ENCODE measurements around the gene SENP3. TPM values are rescaled to one million over a fixed set of nuclear protein-coding genes. Genes with fewer than 3 reads are reported as not detected.
A peak's percentile ranks its signal among the peaks of the same experiment; 100 is the strongest.

The SENP3 gene
- total RNA-seq, 1 experiment from 2014 or later: 63.7 TPM

DNA sequence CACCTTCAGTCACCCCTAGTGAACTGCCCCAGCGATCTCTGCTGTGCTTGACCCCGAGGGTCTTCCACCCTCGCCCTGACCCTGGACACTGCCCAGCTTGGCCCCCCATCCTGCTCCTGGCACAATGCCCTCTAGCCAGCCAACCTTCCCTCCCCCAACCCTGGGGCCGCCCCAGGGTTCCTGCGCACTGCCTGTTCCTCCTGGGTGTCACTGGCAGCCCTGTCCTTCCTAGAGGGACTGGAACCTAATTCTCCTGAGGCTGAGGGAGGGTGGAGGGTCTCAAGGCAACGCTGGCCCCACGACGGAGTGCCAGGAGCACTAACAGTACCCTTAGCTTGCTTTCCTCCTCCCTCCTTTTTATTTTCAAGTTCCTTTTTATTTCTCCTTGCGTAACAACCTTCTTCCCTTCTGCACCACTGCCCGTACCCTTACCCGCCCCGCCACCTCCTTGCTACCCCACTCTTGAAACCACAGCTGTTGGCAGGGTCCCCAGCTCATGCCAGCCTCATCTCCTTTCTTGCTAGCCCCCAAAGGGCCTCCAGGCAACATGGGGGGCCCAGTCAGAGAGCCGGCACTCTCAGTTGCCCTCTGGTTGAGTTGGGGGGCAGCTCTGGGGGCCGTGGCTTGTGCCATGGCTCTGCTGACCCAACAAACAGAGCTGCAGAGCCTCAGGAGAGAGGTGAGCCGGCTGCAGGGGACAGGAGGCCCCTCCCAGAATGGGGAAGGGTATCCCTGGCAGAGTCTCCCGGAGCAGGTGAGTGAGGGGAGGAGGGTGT lies 3.0 kb upstream of the SENP3 start, which contains the start of gene TNFSF13:
Gene TNFSF13, plus strand, starts transcription at position 207 of the 776 bp plus-strand sequence. Its CDS starts 290 bp downstream, at position 497.
- BruUV-seq (replicated peaks): no TSS peak

DNA sequence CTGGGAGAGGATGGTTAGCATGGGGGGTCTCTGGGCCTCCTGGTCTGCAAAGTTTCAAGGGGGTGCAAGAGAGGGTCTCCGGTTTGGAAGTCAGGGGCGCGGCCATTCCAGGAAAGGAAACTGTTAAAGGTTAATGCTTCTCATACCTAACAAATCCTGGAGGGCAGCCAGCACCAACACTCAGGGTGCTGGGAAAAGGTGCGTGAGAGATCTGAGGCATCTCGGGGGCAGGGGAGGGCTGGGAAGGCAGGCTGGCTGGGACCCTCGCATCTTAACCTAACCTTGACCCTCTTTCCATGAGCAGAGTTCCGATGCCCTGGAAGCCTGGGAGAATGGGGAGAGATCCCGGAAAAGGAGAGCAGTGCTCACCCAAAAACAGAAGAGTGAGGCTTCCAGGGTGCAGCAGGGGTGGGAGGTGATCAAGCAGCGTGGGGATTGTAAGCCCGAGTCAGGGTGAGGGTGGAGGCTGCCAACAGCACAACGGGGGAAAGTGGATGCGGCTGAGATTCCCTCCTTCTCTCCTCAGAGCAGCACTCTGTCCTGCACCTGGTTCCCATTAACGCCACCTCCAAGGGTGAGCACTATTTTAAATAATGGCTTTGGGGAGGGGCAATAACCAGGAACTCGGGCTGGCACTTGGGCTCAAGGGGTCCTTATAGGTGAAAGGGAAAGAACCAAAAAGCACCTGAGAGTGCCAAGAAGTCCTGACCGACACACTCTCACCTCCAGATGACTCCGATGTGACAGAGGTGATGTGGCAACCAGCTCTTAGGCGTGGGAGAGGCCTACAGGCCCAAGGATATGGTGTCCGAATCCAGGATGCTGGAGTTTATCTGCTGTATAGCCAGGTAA lies 2.2 kb upstream of the SENP3 start:
- POLR2A ChIA-PET: interaction anchor here (0.6 kb wide), 1 partner anchor 76 kb away, joined by 3 read pairs; the partner anchor contains the start of gene POLR2A
- in situ Hi-C loops (cut with HindIII; ENCODE audit: low pct_unique_long_range_greater_than_20kb, low sequenced_read_pairs): no loop called here
- H3K27ac ChIP-seq (ENCODE audit: low read length): peak overlapping the region; percentile 66
- H3K4me1 ChIP-seq (ENCODE audit: control insufficient read depth, insufficient read depth, low read length): peaks cover 30% of the 10 kb centered on the region
- intact Hi-C loops (cut with micrococcal nuclease; ENCODE audit: unreplicated experiment): no loop called here
- peaks cover 4% of the 10 kb centered on the region; the same call in 1 of the 2 replicates for H3K36me3 ChIP-seq (ENCODE audit: control insufficient read depth, insufficient read depth, low read length)
- no peaks in the 10 kb centered on the region for H3K9me3 ChIP-seq (ENCODE audit: control insufficient read depth, insufficient read depth, low read depth, low read length)
- TF ChIP-seq, protein P1, sequence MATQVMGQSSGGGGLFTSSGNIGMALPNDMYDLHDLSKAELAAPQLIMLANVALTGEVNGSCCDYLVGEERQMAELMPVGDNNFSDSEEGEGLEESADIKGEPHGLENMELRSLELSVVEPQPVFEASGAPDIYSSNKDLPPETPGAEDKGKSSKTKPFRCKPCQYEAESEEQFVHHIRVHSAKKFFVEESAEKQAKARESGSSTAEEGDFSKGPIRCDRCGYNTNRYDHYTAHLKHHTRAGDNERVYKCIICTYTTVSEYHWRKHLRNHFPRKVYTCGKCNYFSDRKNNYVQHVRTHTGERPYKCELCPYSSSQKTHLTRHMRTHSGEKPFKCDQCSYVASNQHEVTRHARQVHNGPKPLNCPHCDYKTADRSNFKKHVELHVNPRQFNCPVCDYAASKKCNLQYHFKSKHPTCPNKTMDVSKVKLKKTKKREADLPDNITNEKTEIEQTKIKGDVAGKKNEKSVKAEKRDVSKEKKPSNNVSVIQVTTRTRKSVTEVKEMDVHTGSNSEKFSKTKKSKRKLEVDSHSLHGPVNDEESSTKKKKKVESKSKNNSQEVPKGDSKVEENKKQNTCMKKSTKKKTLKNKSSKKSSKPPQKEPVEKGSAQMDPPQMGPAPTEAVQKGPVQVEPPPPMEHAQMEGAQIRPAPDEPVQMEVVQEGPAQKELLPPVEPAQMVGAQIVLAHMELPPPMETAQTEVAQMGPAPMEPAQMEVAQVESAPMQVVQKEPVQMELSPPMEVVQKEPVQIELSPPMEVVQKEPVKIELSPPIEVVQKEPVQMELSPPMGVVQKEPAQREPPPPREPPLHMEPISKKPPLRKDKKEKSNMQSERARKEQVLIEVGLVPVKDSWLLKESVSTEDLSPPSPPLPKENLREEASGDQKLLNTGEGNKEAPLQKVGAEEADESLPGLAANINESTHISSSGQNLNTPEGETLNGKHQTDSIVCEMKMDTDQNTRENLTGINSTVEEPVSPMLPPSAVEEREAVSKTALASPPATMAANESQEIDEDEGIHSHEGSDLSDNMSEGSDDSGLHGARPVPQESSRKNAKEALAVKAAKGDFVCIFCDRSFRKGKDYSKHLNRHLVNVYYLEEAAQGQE (IDR thresholded peaks at IDR 0.05; ENCODE audit: insufficient read depth in 1 of 2, low read depth in 2 of 2, low read length in 1 of 2): no peak
- TF ChIP-seq TCF7L2 (IDR thresholded peaks at IDR 0.05; ENCODE audit: low read depth, low read length) (no peak), SIN3A (IDR thresholded peaks at IDR 0.05; ENCODE audit: borderline replicate concordance, insufficient read depth, low read depth, low read length) (no peak), POLR2AphosphoS5 (IDR thresholded peaks at IDR 0.05; ENCODE audit: low read depth, low read length) (no peak)
- TF ChIP-seq, protein P2, sequence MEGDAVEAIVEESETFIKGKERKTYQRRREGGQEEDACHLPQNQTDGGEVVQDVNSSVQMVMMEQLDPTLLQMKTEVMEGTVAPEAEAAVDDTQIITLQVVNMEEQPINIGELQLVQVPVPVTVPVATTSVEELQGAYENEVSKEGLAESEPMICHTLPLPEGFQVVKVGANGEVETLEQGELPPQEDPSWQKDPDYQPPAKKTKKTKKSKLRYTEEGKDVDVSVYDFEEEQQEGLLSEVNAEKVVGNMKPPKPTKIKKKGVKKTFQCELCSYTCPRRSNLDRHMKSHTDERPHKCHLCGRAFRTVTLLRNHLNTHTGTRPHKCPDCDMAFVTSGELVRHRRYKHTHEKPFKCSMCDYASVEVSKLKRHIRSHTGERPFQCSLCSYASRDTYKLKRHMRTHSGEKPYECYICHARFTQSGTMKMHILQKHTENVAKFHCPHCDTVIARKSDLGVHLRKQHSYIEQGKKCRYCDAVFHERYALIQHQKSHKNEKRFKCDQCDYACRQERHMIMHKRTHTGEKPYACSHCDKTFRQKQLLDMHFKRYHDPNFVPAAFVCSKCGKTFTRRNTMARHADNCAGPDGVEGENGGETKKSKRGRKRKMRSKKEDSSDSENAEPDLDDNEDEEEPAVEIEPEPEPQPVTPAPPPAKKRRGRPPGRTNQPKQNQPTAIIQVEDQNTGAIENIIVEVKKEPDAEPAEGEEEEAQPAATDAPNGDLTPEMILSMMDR (IDR thresholded peaks at IDR 0.05): no peak
- ATAC-seq (no peak), DNase-seq (ENCODE audit: low read depth, low spot score) (no peak)
- no TSS peak for BruUV-seq (replicated peaks)
- no peak overlapping the region for H3K4me3 ChIP-seq (ENCODE audit: low read depth in 2 of 2, low read length in 2 of 2)
- CTCF ChIA-PET: interaction anchor here (0.6 to 2.0 kb wide), 8 partner anchors 20 to 248 kb away, joined by 3 to 10 read pairs (median 4); partner anchors contain the start of genes CD68 and TMEM95
- no peaks in the 10 kb centered on the region for H3K27me3 ChIP-seq (ENCODE audit: control insufficient read depth, insufficient read depth, low read length)

More for the DNA sequence above, 3.0 kb upstream of the SENP3 start, which contains the start of gene TNFSF13:
- in situ Hi-C loops (cut with HindIII; ENCODE audit: low pct_unique_long_range_greater_than_20kb, low sequenced_read_pairs): no loop called here
- Histone ChIP-seq H3K27me3 (ENCODE audit: control insufficient read depth, insufficient read depth, low read length) (no peaks in the 10 kb centered on the region), H3K36me3 (ENCODE audit: control insufficient read depth, insufficient read depth, low read length) (peaks cover 4% of the 10 kb centered on the region; the same call in 1 of the 2 replicates), H3K4me1 (ENCODE audit: control insufficient read depth, insufficient read depth, low read length) (peaks cover 30% of the 10 kb centered on the region), H3K4me3 (ENCODE audit: low read depth in 2 of 2, low read length in 2 of 2) (peak within 1 kb of the TSS in 1 of 2 experiments; percentile 23; a peak in 2 of 4 replicates), H3K27ac (ENCODE audit: low read length) (peak within 1 kb of the TSS; percentile 76), H3K9me3 (ENCODE audit: control insufficient read depth, insufficient read depth, low read depth, low read length) (no peaks in the 10 kb centered on the region)
- CTCF ChIA-PET: no interaction called here
- POLR2A ChIA-PET: no interaction called here
- TF ChIP-seq, protein P2 (IDR thresholded peaks at IDR 0.05): no peak
- TF ChIP-seq SIN3A (IDR thresholded peaks at IDR 0.05; ENCODE audit: borderline replicate concordance, insufficient read depth, low read depth, low read length): no peak
- TF ChIP-seq, protein P1 (IDR thresholded peaks at IDR 0.05; ENCODE audit: insufficient read depth in 1 of 2, low read depth in 2 of 2, low read length in 1 of 2): no peak
- no peak for TF ChIP-seq POLR2AphosphoS5 (IDR thresholded peaks at IDR 0.05; ENCODE audit: low read depth, low read length)
- TF ChIP-seq TCF7L2 (IDR thresholded peaks at IDR 0.05; ENCODE audit: low read depth, low read length): no peak
- no peak for DNase-seq (ENCODE audit: low read depth, low spot score)
- no peak for ATAC-seq
- intact Hi-C loops (cut with micrococcal nuclease; ENCODE audit: unreplicated experiment): no loop called here

Measured in Panc1 (cell line).